ENCODE results near the gene ZFYVE1. TPM values are rescaled to one million over a fixed set of nuclear protein-coding genes. Genes with fewer than 3 reads are reported as not detected.
"Not testable (repeated sequence)": the region's sequence is repeated elsewhere in the genome, so short reads cannot be mapped to it uniquely, and the experiment has no call there.

The ZFYVE1 gene
- total RNA-seq, 6 experiments from 2014 or later = 13.6 to 18.3 (median 15.6) TPM

- peaks cover 37% of the 10 kb centered on the region for H3K4me1 Mint-ChIP-seq (ENCODE audit: low read depth)
- peak overlapping the region; percentile 32; the same call in 1 of the 2 replicates for H3K4me3 Mint-ChIP-seq
- peaks cover 25% of the 10 kb centered on the region for H3K36me3 Mint-ChIP-seq (ENCODE audit: low read depth)
- DNase-seq = peak; percentile 93
- TF ChIP-seq CTCF (IDR thresholded peaks at IDR 0.05) = no peak
- H3K9me3 Mint-ChIP-seq = 0 out of 2 replicates have a peak, but pooled peaks cover 4% of the 10 kb centered on the region
- H3K27ac Mint-ChIP-seq = peak overlapping the region; percentile 51
- H3K27me3 Mint-ChIP-seq (ENCODE audit: insufficient read depth) = peaks cover 8% of the 10 kb centered on the region
These were observed 64.0 kb downstream of the ZFYVE1 start for GRCh38 chr14:72962829-72963312.

DNA sequence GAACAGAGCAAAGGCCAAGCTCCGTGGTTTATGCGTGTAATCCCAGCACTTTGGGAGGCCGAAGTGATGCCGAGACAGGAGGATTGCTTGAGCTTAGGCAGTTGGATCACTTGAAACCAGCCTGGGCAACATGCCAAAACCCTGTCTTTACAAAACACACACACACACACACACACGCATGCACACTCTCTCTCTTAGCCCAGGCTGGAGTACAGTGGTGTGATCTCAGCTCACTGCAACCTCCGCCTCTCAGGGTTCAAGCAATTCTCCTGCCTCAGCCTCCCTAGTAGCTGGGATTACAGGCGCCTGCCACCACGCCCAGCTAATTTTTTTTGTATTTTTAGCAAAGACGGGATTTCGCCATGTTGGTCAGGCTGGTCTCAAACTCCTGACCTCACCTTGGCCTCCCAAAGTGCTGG lies 64.6 kb downstream of the ZFYVE1 start:
- Mint-ChIP-seq H3K4me1 (ENCODE audit: low read depth) (peaks cover 37% of the 10 kb centered on the region), H3K27ac (peak overlapping the region; percentile 51), H3K36me3 (ENCODE audit: low read depth) (peaks cover 25% of the 10 kb centered on the region)
- not testable (repeated sequence) for H3K27me3 Mint-ChIP-seq (ENCODE audit: insufficient read depth); H3K9me3 Mint-ChIP-seq; H3K4me3 Mint-ChIP-seq
- DNase-seq = peak; percentile 28

- peaks cover 25% of the 10 kb centered on the region for H3K36me3 Mint-ChIP-seq (ENCODE audit: low read depth)
- peak overlapping the region; percentile 51 for H3K27ac Mint-ChIP-seq
- peaks cover 37% of the 10 kb centered on the region for H3K4me1 Mint-ChIP-seq (ENCODE audit: low read depth)
- H3K4me3 Mint-ChIP-seq = no peak overlapping the region
- H3K27me3 Mint-ChIP-seq (ENCODE audit: insufficient read depth) = peaks cover 8% of the 10 kb centered on the region
- H3K9me3 Mint-ChIP-seq = 0 out of 2 replicates have a peak, but pooled peaks cover 4% of the 10 kb centered on the region
- DNase-seq = peak; percentile 25
- no peak for TF ChIP-seq CTCF (IDR thresholded peaks at IDR 0.05)
These were observed 65.1 kb downstream of the ZFYVE1 start for GRCh38 chr14:72961579-72962335.

DNA sequence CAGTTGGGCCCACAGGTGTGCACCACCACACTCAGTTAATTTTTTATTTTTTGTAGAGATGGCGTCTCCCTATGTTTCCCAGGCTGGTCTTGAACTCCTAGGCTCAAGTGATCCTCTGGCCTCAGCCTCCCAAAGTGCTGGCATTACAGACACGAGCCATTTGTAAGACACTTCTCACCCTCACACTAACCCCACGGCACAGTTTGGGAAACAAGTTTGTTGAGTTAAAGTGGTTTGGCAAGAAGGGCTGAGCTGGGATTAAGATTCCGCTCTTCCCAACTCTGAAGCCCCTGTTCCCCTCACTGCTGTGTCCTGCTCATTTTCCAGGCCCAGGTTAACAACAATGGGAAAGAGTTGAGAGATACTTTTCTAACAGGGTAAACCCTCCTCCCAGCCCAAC lies 65.9 kb downstream of the ZFYVE1 start:
- not testable (repeated sequence) for H3K27me3 Mint-ChIP-seq (ENCODE audit: insufficient read depth); H3K9me3 Mint-ChIP-seq; DNase-seq; H3K4me3 Mint-ChIP-seq
- Mint-ChIP-seq H3K36me3 (ENCODE audit: low read depth) (peaks cover 29% of the 10 kb centered on the region), H3K27ac (peak overlapping the region; percentile 51), H3K4me1 (ENCODE audit: low read depth) (peaks cover 36% of the 10 kb centered on the region)

GRCh38 chr14:72958548-72958947 lies 68.4 kb downstream of the ZFYVE1 start:
- Mint-ChIP-seq H3K36me3 (ENCODE audit: low read depth) (peaks cover 23% of the 10 kb centered on the region), H3K27me3 (ENCODE audit: insufficient read depth) (peaks cover 6% of the 10 kb centered on the region), H3K9me3 (0 out of 2 replicates have a peak, but pooled peaks cover 4% of the 10 kb centered on the region), H3K4me1 (ENCODE audit: low read depth) (peaks cover 23% of the 10 kb centered on the region), H3K4me3 (no peak overlapping the region), H3K27ac (no peak overlapping the region)
- DNase-seq = no peak
- no peak for TF ChIP-seq CTCF (IDR thresholded peaks at IDR 0.05)

GRCh38 chr14:72957213-72957612 lies 69.7 kb downstream of the ZFYVE1 start:
- Mint-ChIP-seq H3K27me3 (ENCODE audit: insufficient read depth) (peaks cover 3% of the 10 kb centered on the region), H3K9me3 (no peaks in the 10 kb centered on the region), H3K4me1 (ENCODE audit: low read depth) (peaks cover 13% of the 10 kb centered on the region), H3K36me3 (ENCODE audit: low read depth) (peaks cover 23% of the 10 kb centered on the region), H3K4me3 (no peak overlapping the region), H3K27ac (no peak overlapping the region)
- TF ChIP-seq CTCF (IDR thresholded peaks at IDR 0.05) = no peak
- no peak for DNase-seq

- H3K9me3 Mint-ChIP-seq; H3K27me3 Mint-ChIP-seq (ENCODE audit: insufficient read depth); H3K4me1 Mint-ChIP-seq (ENCODE audit: low read depth); DNase-seq; H3K4me3 Mint-ChIP-seq; H3K27ac Mint-ChIP-seq: not testable (repeated sequence)
- peaks cover 23% of the 10 kb centered on the region for H3K36me3 Mint-ChIP-seq (ENCODE audit: low read depth)
These were observed 70.2 kb downstream of the ZFYVE1 start for GRCh38 chr14:72956741-72957140.

All from HFFc6 (cell line).